GM12865 (cell line): ENCODE measurements around the gene FAM216B.

ENCODE experiments used
- DNase-seq: peaks from one replicate; pipeline ENCODE4 v3.0.0; 2010; ENCODE audit warnings: low read depth
- H3K4me3 ChIP-seq: 2 replicates; pipeline ENCODE4 v1.5.1; 2011; ENCODE audit warnings: mild to moderate bottlenecking, low read depth, low read length, control low read depth
- TF ChIP-seq, protein P1 (sequence below): IDR thresholded peaks from 2 replicates; pipeline ENCODE4 v1.5.1; 2011; ENCODE audit warnings: low read length, control low read depth, low read depth, inconsistent platforms; ENCODE audit not compliant: insufficient read depth; ENCODE audit errors: missing control alignments

Gene FAM216B

GRCh38 chr13:42796747-42797356 lies 15.5 kb downstream of the FAM216B start:
- TF ChIP-seq, protein P1, sequence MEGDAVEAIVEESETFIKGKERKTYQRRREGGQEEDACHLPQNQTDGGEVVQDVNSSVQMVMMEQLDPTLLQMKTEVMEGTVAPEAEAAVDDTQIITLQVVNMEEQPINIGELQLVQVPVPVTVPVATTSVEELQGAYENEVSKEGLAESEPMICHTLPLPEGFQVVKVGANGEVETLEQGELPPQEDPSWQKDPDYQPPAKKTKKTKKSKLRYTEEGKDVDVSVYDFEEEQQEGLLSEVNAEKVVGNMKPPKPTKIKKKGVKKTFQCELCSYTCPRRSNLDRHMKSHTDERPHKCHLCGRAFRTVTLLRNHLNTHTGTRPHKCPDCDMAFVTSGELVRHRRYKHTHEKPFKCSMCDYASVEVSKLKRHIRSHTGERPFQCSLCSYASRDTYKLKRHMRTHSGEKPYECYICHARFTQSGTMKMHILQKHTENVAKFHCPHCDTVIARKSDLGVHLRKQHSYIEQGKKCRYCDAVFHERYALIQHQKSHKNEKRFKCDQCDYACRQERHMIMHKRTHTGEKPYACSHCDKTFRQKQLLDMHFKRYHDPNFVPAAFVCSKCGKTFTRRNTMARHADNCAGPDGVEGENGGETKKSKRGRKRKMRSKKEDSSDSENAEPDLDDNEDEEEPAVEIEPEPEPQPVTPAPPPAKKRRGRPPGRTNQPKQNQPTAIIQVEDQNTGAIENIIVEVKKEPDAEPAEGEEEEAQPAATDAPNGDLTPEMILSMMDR: no peak
- no peak for DNase-seq
- no peak overlapping the region for H3K4me3 ChIP-seq

- no peak for DNase-seq
- H3K4me3 ChIP-seq: no peak overlapping the region
- TF ChIP-seq, protein P1: no peak
These were observed 16.7 kb downstream of the FAM216B start for GRCh38 chr13:42798118-42798517.

- TF ChIP-seq, protein P1: no peak
- no peak for DNase-seq
- no peak overlapping the region for H3K4me3 ChIP-seq
These were observed 18.8 kb downstream of the FAM216B start for GRCh38 chr13:42800109-42800643.

GRCh38 chr13:42803563-42804204 lies 22.3 kb downstream of the FAM216B start:
- TF ChIP-seq, protein P1: no peak
- H3K4me3 ChIP-seq: no peak overlapping the region
- no peak for DNase-seq

GRCh38 chr13:42804244-42804874 lies 23.0 kb downstream of the FAM216B start:
- peak; percentile 19 for DNase-seq

GRCh38 chr13:42807241-42807640 lies 25.9 kb downstream of the FAM216B start:
- H3K4me3 ChIP-seq: no peak overlapping the region
- peak; percentile 9 for DNase-seq
- TF ChIP-seq, protein P1: no peak

More at GRCh38 chr13:42804244-42804874, 23.0 kb downstream of the FAM216B start:
- TF ChIP-seq, protein P1: no peak
- no peak overlapping the region for H3K4me3 ChIP-seq
